Stimulated activated effector memory CD8-positive, alpha-beta T cell treated with anti-CD3 and anti-CD28 coated beads, Interleukin-12 subunit alpha, Interleukin-12 subunit beta, amount 100 ng/mL, for 72 hours (primary cell): Measurements from ENCODE around the gene SRSF1.

Source experiments
- ATAC-seq: fragments of 150-1000 bp; cut with Tn5 transposase; 2 replicates; pipeline ENCODE4 v1.10.0; 2021
- DNase-seq, 2 donors: peaks; one replicate each; pipeline ENCODE4 v3.0.0; 2021 to 2022; ENCODE audit warnings: low spot score in 2 of 2
- H3K27ac Mint-ChIP-seq: one replicate; pipeline ENCODE4 v1.8.0; 2022; ENCODE audit warnings: mild to moderate bottlenecking, mixed read lengths
- H3K36me3 Mint-ChIP-seq: one replicate; pipeline ENCODE4 v1.8.0; 2022; ENCODE audit warnings: mild to moderate bottlenecking, mixed read lengths
- H3K4me1 Mint-ChIP-seq: one replicate; pipeline ENCODE4 v1.8.0; 2022; ENCODE audit warnings: mixed read lengths
- H3K4me3 Mint-ChIP-seq: one replicate; pipeline ENCODE4 v1.8.0; 2022; ENCODE audit warnings: mild to moderate bottlenecking, mixed read lengths
- H3K9me3 Mint-ChIP-seq: one replicate; pipeline ENCODE4 v1.8.0; 2022; ENCODE audit warnings: mixed read lengths

SRSF1 gene

GRCh38 chr17:58002154-58002948 lies 4.7 kb downstream of the SRSF1 start:
- peaks cover 100% of the 10 kb centered on the region for H3K36me3 Mint-ChIP-seq
- H3K9me3 Mint-ChIP-seq, result no peaks in the 10 kb centered on the region
- peaks cover 55% of the 10 kb centered on the region for H3K4me1 Mint-ChIP-seq
- ATAC-seq (no peak), DNase-seq (no peak)
- H3K4me3 Mint-ChIP-seq, result peak overlapping the region; percentile 100
- peak overlapping the region; percentile 74 for H3K27ac Mint-ChIP-seq

GRCh38 chr17:58001461-58002124 lies 5.5 kb downstream of the SRSF1 start:
- Mint-ChIP-seq H3K4me1 (peaks cover 50% of the 10 kb centered on the region), H3K4me3 (no peak overlapping the region), H3K27ac (peak overlapping the region; percentile 74), H3K9me3 (no peaks in the 10 kb centered on the region), H3K36me3 (peaks cover 100% of the 10 kb centered on the region)
- DNase-seq (no peak), ATAC-seq (no peak)

DNA sequence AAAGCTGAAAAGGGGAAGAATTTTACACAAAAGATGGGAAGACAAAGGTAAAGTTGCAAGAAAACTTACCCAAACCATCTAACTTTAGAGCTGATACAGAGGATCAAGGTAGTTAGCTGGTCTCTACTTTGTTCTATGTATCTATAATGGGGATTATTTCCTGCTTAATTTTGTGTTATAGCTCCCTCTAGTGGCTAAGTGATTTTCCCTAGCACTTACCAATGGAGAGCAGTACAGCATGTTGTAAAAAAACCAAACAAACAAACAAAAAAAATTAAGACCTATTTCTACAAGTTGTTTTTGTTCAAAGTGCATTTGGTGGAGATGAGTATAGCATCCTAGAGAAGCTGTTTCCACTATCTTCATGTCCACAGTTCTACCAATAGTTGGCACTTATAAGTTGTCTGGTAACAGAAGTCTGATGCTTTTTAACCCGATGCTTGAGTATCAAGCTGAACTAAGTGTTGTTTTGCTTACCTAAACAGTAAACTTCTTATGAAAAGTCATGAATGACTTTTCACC lies 7.5 kb downstream of the SRSF1 start:
- Mint-ChIP-seq H3K27ac (peak overlapping the region; percentile 19), H3K36me3 (peaks cover 95% of the 10 kb centered on the region), H3K4me1 (peaks cover 44% of the 10 kb centered on the region), H3K4me3 (no peak overlapping the region), H3K9me3 (no peaks in the 10 kb centered on the region)
- DNase-seq (no peak), ATAC-seq (peak; percentile 84)

DNA sequence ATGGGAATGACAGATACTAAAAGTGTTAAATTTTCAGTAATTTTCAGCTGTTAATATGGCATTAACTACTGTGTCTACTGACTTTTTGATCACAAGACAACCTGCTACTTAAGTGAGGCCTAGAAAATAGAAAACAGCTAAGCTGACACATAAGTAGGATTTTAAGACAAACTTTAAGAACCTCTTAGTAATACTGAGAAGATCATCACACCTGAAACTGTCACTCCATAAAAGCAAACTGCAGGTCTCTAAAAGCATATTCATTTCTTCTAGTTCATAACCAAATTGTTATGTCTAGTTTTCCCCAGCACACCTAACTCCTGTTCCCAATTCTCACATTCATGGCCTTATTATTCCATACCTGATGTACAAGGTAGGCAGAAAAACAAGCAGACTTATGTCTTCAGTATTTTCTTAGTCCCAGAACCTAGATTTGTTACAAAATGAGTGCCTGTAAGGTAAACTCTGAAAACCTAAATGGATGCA lies 8.0 kb downstream of the SRSF1 start:
- DNase-seq (no peak), ATAC-seq (peak; percentile 65)
- Mint-ChIP-seq H3K4me1 (peaks cover 44% of the 10 kb centered on the region), H3K9me3 (no peaks in the 10 kb centered on the region), H3K27ac (peak overlapping the region; percentile 19), H3K4me3 (no peak overlapping the region), H3K36me3 (peaks cover 90% of the 10 kb centered on the region)

DNA sequence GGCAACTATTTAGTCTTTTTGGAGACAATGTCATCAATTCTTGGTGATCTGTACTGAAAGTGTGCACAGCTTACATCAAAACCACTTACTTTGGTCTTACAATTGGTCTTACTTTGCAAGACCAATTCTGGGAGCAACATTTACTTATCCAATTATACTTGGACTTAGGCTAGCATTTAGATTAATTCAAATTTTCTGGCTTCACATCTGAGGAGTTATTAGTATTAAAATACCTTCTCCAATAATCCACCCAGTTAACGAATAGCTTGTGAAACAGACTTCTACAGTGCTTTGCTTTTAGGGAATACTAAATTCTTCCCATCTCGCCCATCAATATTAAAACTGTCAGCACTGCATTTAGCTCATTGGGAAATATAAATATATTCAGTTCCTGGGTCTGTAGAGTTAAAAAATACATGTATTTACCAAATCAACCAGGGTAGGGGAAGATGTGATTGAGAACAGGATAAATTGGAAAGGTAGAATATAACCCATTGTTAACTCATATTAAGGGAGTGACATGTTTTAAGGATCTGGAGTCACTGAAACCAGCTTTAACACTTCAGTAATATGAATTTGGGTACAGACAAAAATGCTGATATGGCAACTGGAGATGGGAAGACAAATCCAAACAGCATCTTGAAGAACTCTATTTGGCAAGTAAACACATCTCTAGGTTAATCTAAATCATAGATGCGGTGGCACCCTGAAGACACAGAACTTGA lies 9.8 kb downstream of the SRSF1 start:
- DNase-seq (no peak), ATAC-seq (no peak)
- Mint-ChIP-seq H3K9me3 (no peaks in the 10 kb centered on the region), H3K27ac (peak overlapping the region; percentile 19), H3K4me3 (no peak overlapping the region), H3K36me3 (peaks cover 82% of the 10 kb centered on the region), H3K4me1 (peaks cover 32% of the 10 kb centered on the region)

DNA sequence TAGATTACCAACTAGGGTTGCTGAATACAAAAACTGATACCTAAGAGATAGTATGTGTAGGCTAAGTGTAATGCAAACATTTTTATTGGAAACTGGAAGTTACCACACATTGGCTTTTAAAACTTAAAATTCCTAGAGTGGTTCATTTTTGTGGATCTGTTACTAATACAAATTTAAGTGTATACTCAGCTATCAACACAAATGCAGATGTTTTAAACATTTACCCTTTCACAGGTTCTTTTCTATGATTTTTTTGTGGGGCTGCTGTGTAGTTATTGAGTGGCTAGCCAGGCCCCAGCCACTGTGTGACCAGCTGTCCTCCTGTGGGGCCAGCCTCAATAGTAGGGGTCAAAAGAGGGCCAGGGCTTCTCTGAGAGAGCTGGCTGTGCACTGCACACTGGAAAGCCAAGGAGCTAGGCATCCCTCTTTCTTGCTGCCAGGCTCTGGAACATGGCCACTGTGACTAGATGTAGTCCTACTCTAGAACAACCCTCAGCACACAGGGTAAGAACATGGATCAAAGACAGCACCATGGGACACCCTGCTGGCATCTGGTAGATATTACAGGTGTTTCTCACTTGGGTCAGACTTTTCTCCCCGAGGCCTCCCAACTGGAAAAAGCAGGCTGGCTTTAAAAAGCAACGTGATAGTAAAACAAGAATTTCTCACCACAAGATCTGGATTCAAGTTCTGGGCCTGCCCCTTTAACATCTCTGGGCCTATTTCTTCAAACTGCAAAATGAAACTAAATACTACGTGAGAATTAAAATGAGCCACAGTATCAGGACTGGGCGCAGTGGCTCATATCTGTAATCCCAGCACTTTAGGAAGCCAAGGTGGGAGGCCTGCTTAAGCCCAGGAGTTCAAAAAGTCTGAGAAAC lies 11.7 kb downstream of the SRSF1 start:
- Mint-ChIP-seq H3K36me3 (peaks cover 63% of the 10 kb centered on the region), H3K27ac (peak overlapping the region; percentile 77)

GRCh38 chr17:57994436-57994835 lies 12.6 kb downstream of the SRSF1 start:
- Mint-ChIP-seq H3K4me1 (peaks cover 31% of the 10 kb centered on the region), H3K4me3 (no peak overlapping the region), H3K27ac (peak overlapping the region; percentile 52), H3K36me3 (peaks cover 54% of the 10 kb centered on the region), H3K9me3 (no peaks in the 10 kb centered on the region)
- ATAC-seq, result no peak
- DNase-seq, result no peak

More for the DNA sequence above, 11.7 kb downstream of the SRSF1 start:
- peak; percentile 87 for ATAC-seq
- Mint-ChIP-seq H3K9me3 (no peaks in the 10 kb centered on the region), H3K4me1 (peaks cover 29% of the 10 kb centered on the region), H3K4me3 (peak overlapping the region; percentile 15)
- DNase-seq, result peak; percentile 18 to 71

- no peak for ATAC-seq
- Mint-ChIP-seq H3K27ac (peak overlapping the region; percentile 52), H3K4me3 (no peak overlapping the region), H3K36me3 (peaks cover 51% of the 10 kb centered on the region), H3K4me1 (peaks cover 33% of the 10 kb centered on the region), H3K9me3 (no peaks in the 10 kb centered on the region)
- DNase-seq, result no peak
Measured at GRCh38 chr17:57993471-57994365, 13.3 kb downstream of the SRSF1 start.

GRCh38 chr17:57991537-57991936 lies 15.5 kb downstream of the SRSF1 start:
- no peak for ATAC-seq
- H3K4me3 Mint-ChIP-seq, result no peak overlapping the region

GRCh38 chr17:57990037-57990436 lies 17.0 kb downstream of the SRSF1 start:
- Mint-ChIP-seq H3K4me1 (peaks cover 34% of the 10 kb centered on the region), H3K36me3 (peaks cover 31% of the 10 kb centered on the region), H3K9me3 (no peaks in the 10 kb centered on the region), H3K4me3 (no peak overlapping the region), H3K27ac (peak overlapping the region; percentile 96)
- no peak for DNase-seq
- ATAC-seq, result no peak

More at GRCh38 chr17:57991537-57991936, 15.5 kb downstream of the SRSF1 start:
- Mint-ChIP-seq H3K27ac (no peak overlapping the region), H3K4me1 (peaks cover 41% of the 10 kb centered on the region), H3K36me3 (peaks cover 46% of the 10 kb centered on the region), H3K9me3 (no peaks in the 10 kb centered on the region)
- DNase-seq, result no peak

DNA sequence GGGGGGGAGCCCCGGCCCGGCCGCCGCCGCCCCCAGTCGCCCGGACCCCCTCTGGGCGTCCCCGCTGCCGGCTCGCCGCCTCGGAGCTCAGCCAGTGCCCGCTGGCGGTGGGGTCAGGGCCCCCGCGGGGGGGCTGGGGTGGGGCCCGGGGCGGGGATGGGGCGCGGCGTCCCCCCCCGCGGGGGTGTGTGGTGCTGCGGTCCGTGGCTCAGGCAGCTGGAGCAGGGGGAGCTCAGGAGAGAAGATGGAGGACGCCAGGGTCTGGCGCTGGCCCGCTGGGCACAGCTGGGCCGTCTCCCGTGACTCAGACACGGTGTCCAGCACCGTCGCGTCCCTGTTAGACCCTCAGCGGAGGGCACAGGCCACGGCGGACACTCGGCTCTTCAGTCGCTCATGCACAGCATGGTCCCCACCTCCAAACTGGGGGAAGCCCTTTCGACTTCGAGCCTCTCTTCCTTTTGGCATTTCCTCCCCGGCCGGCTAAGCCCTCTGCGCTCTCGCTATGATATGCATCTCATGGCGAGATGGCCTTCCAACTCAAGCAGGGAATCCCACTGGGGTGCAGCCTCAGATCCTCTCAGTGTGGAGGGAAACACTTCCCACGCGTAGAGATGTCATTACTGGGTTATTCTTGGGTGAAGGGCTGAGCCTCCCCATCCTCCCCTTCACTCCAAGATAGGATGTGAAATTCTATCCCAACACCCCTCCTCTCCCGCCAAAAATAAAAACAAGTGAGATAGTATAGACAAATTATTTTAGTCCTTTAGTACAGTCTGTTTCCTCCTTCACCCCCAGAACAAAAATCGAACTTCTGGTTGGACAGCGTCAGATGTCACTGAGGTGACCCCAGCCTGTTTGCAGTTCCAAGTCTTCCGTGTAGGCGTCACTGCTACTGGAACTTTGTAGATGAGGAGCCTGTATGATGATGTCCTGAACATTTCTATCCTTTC lies 18.5 kb downstream of the SRSF1 start:
- Mint-ChIP-seq H3K36me3 (peaks cover 39% of the 10 kb centered on the region), H3K4me1 (peaks cover 43% of the 10 kb centered on the region), H3K9me3 (no peaks in the 10 kb centered on the region), H3K27ac (peak overlapping the region; percentile 96), H3K4me3 (peak overlapping the region; percentile 91)
- ATAC-seq (peak; percentile 83), DNase-seq (peak; percentile 73 to 87)

- peak in 1 of 2 donors; percentile 90 for DNase-seq
- Mint-ChIP-seq H3K27ac (peak within 1 kb of the TSS; percentile 96), H3K9me3 (no peaks in the 10 kb centered on the region), H3K36me3 (peaks cover 34% of the 10 kb centered on the region), H3K4me1 (peaks cover 50% of the 10 kb centered on the region), H3K4me3 (peak within 1 kb of the TSS; percentile 91)
- peak; percentile 80 for ATAC-seq
Measured at GRCh38 chr17:57987581-57988300, 19.3 kb downstream of the SRSF1 start, which contains the start of gene VEZF1. Gene VEZF1, minus strand, starts transcription at chr17:57988254. Its CDS starts 143 bp downstream, at chr17:57988111.
